ENCODE results near the gene IFITM1.

Gene IFITM1

GRCh38 chr11:281486-282161 is 32.2 kb upstream of the IFITM1 start:
- TF ChIP-seq ZBTB7A (IDR thresholded peaks at IDR 0.05; ENCODE audit: low read depth) (no peak), MAX (IDR thresholded peaks at IDR 0.05) (no peak), EP300 (IDR thresholded peaks at IDR 0.05; ENCODE audit: borderline replicate concordance) (no peak), USF1 (IDR thresholded peaks at IDR 0.05) (no peak), TEAD4 (IDR thresholded peaks at IDR 0.05) (no peak), FOXM1 (IDR thresholded peaks at IDR 0.05; ENCODE audit: borderline replicate concordance, low read depth) (no peak), YY1 (IDR thresholded peaks at IDR 0.05; ENCODE audit: low read depth) (no peak), REST (IDR thresholded peaks at IDR 0.05; ENCODE audit: low read depth) (no peak), TCF12 (IDR thresholded peaks at IDR 0.05; ENCODE audit: low read depth) (no peak), TAF1 (IDR thresholded peaks at IDR 0.05; ENCODE audit: low read depth) (no peak), CEBPB (IDR thresholded peaks at IDR 0.05) (no peak), EGR1 (IDR thresholded peaks at IDR 0.05) (no peak), CREB1 (IDR thresholded peaks at IDR 0.05; ENCODE audit: low read depth) (no peak), NFIC (IDR thresholded peaks at IDR 0.05) (no peak), RAD21 (IDR thresholded peaks at IDR 0.05; ENCODE audit: low read depth) (no peak)

- TF ChIP-seq TEAD4 (IDR thresholded peaks at IDR 0.05) (no peak), YY1 (IDR thresholded peaks at IDR 0.05; ENCODE audit: low read depth) (no peak), TCF12 (IDR thresholded peaks at IDR 0.05; ENCODE audit: low read depth) (no peak)
These were observed 31.7 kb upstream of the IFITM1 start for GRCh38 chr11:282171-282570.

- no peak for TF ChIP-seq TAF1 (IDR thresholded peaks at IDR 0.05; ENCODE audit: low read depth)
- no peak for TF ChIP-seq REST (IDR thresholded peaks at IDR 0.05; ENCODE audit: low read depth)
- no peak for TF ChIP-seq CEBPB (IDR thresholded peaks at IDR 0.05)
- no peak for TF ChIP-seq CREB1 (IDR thresholded peaks at IDR 0.05; ENCODE audit: low read depth)
- no peak for TF ChIP-seq TEAD4 (IDR thresholded peaks at IDR 0.05)
- no peak for TF ChIP-seq RAD21 (IDR thresholded peaks at IDR 0.05; ENCODE audit: low read depth)
- TF ChIP-seq USF1 (IDR thresholded peaks at IDR 0.05): no peak
- no peak for TF ChIP-seq YY1 (IDR thresholded peaks at IDR 0.05; ENCODE audit: low read depth)
- no peak for TF ChIP-seq EP300 (IDR thresholded peaks at IDR 0.05; ENCODE audit: borderline replicate concordance)
- TF ChIP-seq EGR1 (IDR thresholded peaks at IDR 0.05): no peak
- no peak for TF ChIP-seq NFIC (IDR thresholded peaks at IDR 0.05)
- TF ChIP-seq TCF12 (IDR thresholded peaks at IDR 0.05; ENCODE audit: low read depth): no peak
- no peak for TF ChIP-seq FOXM1 (IDR thresholded peaks at IDR 0.05; ENCODE audit: borderline replicate concordance, low read depth)
- TF ChIP-seq MAX (IDR thresholded peaks at IDR 0.05): no peak
- no peak for TF ChIP-seq ZBTB7A (IDR thresholded peaks at IDR 0.05; ENCODE audit: low read depth)
These were observed 31.0 kb upstream of the IFITM1 start for GRCh38 chr11:282630-283360.

DNA sequence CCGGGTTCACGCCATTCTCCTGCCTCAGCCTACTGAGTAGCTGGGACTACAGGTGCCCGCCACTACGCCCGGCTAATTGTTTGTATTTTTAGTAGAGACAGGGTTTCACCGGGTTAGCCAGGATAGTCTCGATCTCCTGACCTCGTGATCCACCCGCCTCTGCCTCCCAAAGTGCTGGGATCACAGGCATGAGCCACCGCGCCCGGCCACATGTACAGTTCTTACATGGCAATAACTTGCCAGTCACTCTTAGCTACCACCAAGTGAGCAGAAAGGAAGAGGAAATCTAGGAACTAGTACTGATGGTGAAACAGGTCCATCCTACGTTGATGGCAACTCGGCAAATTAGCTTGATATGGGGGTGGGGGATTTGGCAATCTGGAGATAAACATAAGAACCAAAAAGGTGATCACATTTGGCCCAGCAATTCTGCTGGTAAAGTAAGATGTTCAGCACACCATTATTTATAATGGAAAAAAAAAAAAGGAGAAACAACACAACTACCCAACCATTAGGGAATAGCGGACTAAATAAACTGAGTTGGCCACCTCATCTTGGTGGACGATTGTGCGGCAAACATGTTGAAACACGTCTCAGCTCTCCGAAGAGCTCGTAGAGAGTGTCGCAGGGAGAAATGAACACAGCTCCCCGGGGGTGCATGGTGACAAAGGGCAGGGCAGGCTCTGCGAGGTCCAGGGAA is 30.3 kb upstream of the IFITM1 start:
- no peak for TF ChIP-seq EP300 (IDR thresholded peaks at IDR 0.05; ENCODE audit: borderline replicate concordance)
- TF ChIP-seq NFIC (IDR thresholded peaks at IDR 0.05): no peak
- TF ChIP-seq TCF12 (IDR thresholded peaks at IDR 0.05; ENCODE audit: low read depth): no peak
- no peak for TF ChIP-seq MAX (IDR thresholded peaks at IDR 0.05)
- TF ChIP-seq CREB1 (IDR thresholded peaks at IDR 0.05; ENCODE audit: low read depth): no peak
- no peak for TF ChIP-seq FOXM1 (IDR thresholded peaks at IDR 0.05; ENCODE audit: borderline replicate concordance, low read depth)
- no peak for TF ChIP-seq ZBTB7A (IDR thresholded peaks at IDR 0.05; ENCODE audit: low read depth)
- TF ChIP-seq RAD21 (IDR thresholded peaks at IDR 0.05; ENCODE audit: low read depth): no peak
- TF ChIP-seq EGR1 (IDR thresholded peaks at IDR 0.05): no peak
- TF ChIP-seq CEBPB (IDR thresholded peaks at IDR 0.05): no peak
- TF ChIP-seq TAF1 (IDR thresholded peaks at IDR 0.05; ENCODE audit: low read depth): no peak
- no peak for TF ChIP-seq REST (IDR thresholded peaks at IDR 0.05; ENCODE audit: low read depth)
- no peak for TF ChIP-seq YY1 (IDR thresholded peaks at IDR 0.05; ENCODE audit: low read depth)
- no peak for TF ChIP-seq TEAD4 (IDR thresholded peaks at IDR 0.05)

Measured in Ishikawa (cell line).